PC-9 (cell line): ENCODE data around the gene WDR27. TPM values are rescaled to one million over a fixed set of nuclear protein-coding genes. Genes with fewer than 3 reads are reported as not detected.

Source experiments
- BruUV-seq: library from RNA; stranded (reverse); fragments of 400-500 nt; replicated peaks from 2 replicates; lab custom pipeline; 2021; lab: Mats Ljungman, UMichigan
- CTCF ChIA-PET: fragments of 300-600 bp; sonication (Branson Sonifier 250); formaldehyde crosslinking; loops from one replicate; lab custom pipeline; 2022; ENCODE audit warnings: antibody characterized with exemption; lab: Charles Lee
- POLR2A ChIA-PET: fragments of 300-600 bp; sonication (Branson Sonifier 250); formaldehyde crosslinking; loops from one replicate; lab custom pipeline; 2022; ENCODE audit warnings: antibody characterized with exemption; ENCODE audit not compliant: unreplicated experiment; lab: Charles Lee
- DNase-seq, 2 experiments: peaks; one replicate each; pipeline versions ENCODE4 v3.0.0 to v3.0.0-alpha.2; 2015 to 2022; ENCODE audit warnings: mixed read lengths in 1 of 2
- H2AFZ ChIP-seq: fragments of 200-600 bp; sonication (generic); 2 replicates; pipeline ENCODE4 v1.8.1; 2017; ENCODE audit warnings: antibody characterized with exemption
- H3F3A ChIP-seq: fragments of 200-600 bp; sonication (generic); 2 replicates; pipeline ENCODE4 v1.8.1; 2017; ENCODE audit warnings: antibody characterized with exemption, mild to moderate bottlenecking, low read depth; ENCODE audit not compliant: insufficient read depth
- H3K27ac ChIP-seq: fragments of 200-600 bp; sonication (generic); 2 replicates; pipeline ENCODE4 v1.6.1; 2016; ENCODE audit warnings: mixed run types
- H3K27me3 ChIP-seq: fragments of 200-600 bp; sonication (generic); 2 replicates; pipeline ENCODE4 v1.6.1; 2016; ENCODE audit warnings: low read depth, mixed run types; ENCODE audit not compliant: insufficient read depth
- H3K36me3 ChIP-seq: fragments of 200-600 bp; sonication (generic); 2 replicates; pipeline ENCODE4 v1.6.1; 2016; ENCODE audit warnings: low read depth, mixed run types
- H3K4me1 ChIP-seq: fragments of 200-600 bp; sonication (generic); replicated peaks from 2 replicates; pipeline ENCODE4 v1.6.1; 2016; ENCODE audit warnings: mixed run types; ENCODE audit not compliant: insufficient read depth
- H3K4me2 ChIP-seq: fragments of 200-600 bp; sonication (generic); 2 replicates; pipeline ENCODE4 v1.6.1; 2017; ENCODE audit warnings: mixed run types
- H3K4me3 ChIP-seq: fragments of 200-600 bp; sonication (generic); 2 replicates; pipeline ENCODE4 v1.6.1; 2016; ENCODE audit warnings: mixed run types
- H3K79me2 ChIP-seq: fragments of 200-600 bp; sonication (generic); 2 replicates; pipeline ENCODE4 v1.6.1; 2017; ENCODE audit warnings: low read depth, mixed run types
- H3K9me2 ChIP-seq: fragments of 200-600 bp; sonication (generic); 2 replicates; pipeline ENCODE4 v1.8.1; 2017; ENCODE audit warnings: mild to moderate bottlenecking; ENCODE audit not compliant: insufficient read depth
- H3K9me3 ChIP-seq: fragments of 200-600 bp; sonication (generic); 2 replicates; pipeline ENCODE4 v1.8.1; 2016; ENCODE audit warnings: low read depth; ENCODE audit not compliant: insufficient read depth
- H4K20me1 ChIP-seq: fragments of 200-600 bp; sonication (generic); 2 replicates; pipeline ENCODE4 v1.8.1; 2017; ENCODE audit not compliant: insufficient read depth
- EZH2 ChIP-seq: fragments of 200-600 bp; sonication (generic); IDR thresholded peaks from 2 replicates; pipeline ENCODE4 v1.8.0; 2017; ENCODE audit warnings: antibody characterized with exemption, low read depth
- intact Hi-C: fragments of 100-400 bp; cut with micrococcal nuclease; formaldehyde crosslinking; loops from one replicate; pipeline ENCODE4 v1.10.0; 2022; ENCODE audit not compliant: unreplicated experiment
- total RNA-seq: library from RNA; stranded (reverse); gene quantifications from 2 replicates; pipeline ENCODE4 v1.2.3, GENCODE V29; 2021
- TF ChIP-seq, protein P1 (sequence below): fragments of 200-600 bp; sonication (generic); conservative IDR thresholded peaks from 2 replicates; pipeline ENCODE4 v1.6.1; 2017; ENCODE audit warnings: mixed run types, antibody characterized with exemption, mild to moderate bottlenecking, moderate library complexity

WDR27 gene
- total RNA-seq, 1 experiment from 2014 or later, result 54.2 TPM

DNA sequence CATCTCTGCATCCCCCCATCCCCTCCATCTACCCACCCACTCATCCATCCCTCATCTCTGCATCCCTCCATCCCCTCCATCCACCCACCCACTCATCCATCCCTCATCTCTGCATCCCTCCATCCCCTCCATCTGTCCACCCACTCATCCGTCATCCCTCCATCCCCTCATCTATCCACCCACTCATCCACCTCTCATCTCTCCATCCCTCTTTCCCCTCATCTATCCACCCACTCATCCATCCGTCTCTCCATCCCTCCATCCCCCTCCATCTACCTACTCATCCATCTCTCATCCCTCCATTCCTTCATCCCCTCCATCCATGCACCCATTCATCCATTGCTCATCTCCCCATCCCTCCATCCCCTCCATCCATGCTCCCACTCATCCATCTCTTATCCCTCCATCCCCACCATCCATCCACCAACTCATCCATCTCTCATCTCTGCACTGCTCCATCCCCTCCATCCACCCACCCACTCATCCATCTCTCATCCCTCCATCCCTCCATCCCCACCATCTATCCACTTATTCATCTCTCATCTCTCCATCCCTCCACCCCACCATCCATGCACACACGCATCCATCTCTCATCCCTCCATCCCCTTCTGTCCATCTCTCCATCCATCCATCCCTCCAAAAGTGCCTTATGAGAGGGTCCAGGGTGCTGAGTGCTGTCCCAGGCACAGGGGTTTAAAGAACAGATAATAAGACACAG lies 51.4 kb downstream of the WDR27 start:
- intact Hi-C loops, result no loop called here
- Histone ChIP-seq H3K9me2 (no peaks in the 10 kb centered on the region), H3K4me3 (no peak overlapping the region), H3K4me1 (no peaks in the 10 kb centered on the region), H3K79me2 (no peaks in the 10 kb centered on the region), H3K4me2 (no peak overlapping the region), H3K36me3 (no peaks in the 10 kb centered on the region; the same call in 1 of the 2 replicates), H4K20me1 (no peaks in the 10 kb centered on the region), H3K27me3 (no peaks in the 10 kb centered on the region), H3K27ac (no peak overlapping the region), H3K9me3 (no peaks in the 10 kb centered on the region), H2AFZ (no peak overlapping the region), H3F3A (no peaks in the 10 kb centered on the region)
- CTCF ChIA-PET, result no interaction called here
- no peak for DNase-seq
- POLR2A ChIA-PET, result no interaction called here
- no peak for TF ChIP-seq EZH2
- TF ChIP-seq, protein P1, sequence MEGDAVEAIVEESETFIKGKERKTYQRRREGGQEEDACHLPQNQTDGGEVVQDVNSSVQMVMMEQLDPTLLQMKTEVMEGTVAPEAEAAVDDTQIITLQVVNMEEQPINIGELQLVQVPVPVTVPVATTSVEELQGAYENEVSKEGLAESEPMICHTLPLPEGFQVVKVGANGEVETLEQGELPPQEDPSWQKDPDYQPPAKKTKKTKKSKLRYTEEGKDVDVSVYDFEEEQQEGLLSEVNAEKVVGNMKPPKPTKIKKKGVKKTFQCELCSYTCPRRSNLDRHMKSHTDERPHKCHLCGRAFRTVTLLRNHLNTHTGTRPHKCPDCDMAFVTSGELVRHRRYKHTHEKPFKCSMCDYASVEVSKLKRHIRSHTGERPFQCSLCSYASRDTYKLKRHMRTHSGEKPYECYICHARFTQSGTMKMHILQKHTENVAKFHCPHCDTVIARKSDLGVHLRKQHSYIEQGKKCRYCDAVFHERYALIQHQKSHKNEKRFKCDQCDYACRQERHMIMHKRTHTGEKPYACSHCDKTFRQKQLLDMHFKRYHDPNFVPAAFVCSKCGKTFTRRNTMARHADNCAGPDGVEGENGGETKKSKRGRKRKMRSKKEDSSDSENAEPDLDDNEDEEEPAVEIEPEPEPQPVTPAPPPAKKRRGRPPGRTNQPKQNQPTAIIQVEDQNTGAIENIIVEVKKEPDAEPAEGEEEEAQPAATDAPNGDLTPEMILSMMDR, result no peak
- no TSS peak for BruUV-seq

DNA sequence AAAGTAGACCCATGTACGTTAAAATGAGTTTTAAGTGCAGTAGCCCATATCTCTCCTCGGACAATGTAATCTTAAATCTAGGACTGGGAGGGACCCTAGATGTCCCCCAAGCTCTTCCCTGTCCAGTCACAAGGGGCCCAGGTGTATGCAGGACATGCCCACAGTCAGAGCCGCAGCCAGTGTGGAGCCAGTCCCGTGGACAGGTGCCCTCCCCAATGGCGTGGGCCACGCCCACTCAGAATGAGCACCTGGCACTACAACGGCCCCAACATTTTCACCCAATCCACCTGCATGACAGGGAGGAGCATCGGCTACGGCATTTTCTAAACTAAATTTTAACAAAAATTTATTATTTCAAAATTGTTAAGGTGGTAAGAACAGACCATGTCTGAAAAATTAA lies 53.2 kb downstream of the WDR27 start:
- POLR2A ChIA-PET, result no interaction called here
- TF ChIP-seq, protein P1, result no peak
- TF ChIP-seq EZH2, result no peak
- intact Hi-C loops, result no loop called here
- Histone ChIP-seq H3K4me3 (no peak overlapping the region), H3K79me2 (no peaks in the 10 kb centered on the region), H3F3A (no peaks in the 10 kb centered on the region), H3K9me3 (no peaks in the 10 kb centered on the region), H3K9me2 (no peaks in the 10 kb centered on the region), H4K20me1 (no peaks in the 10 kb centered on the region), H3K4me1 (no peaks in the 10 kb centered on the region), H3K4me2 (no peak overlapping the region), H3K36me3 (no peaks in the 10 kb centered on the region; the same call in 1 of the 2 replicates), H2AFZ (no peak overlapping the region), H3K27me3 (no peaks in the 10 kb centered on the region), H3K27ac (no peak overlapping the region)
- CTCF ChIA-PET, result no interaction called here
- no TSS peak for BruUV-seq
- DNase-seq, result no peak

- H3K79me2 ChIP-seq, result no peaks in the 10 kb centered on the region
- H3K9me2 ChIP-seq, result no peaks in the 10 kb centered on the region
- no peaks in the 10 kb centered on the region for H3F3A ChIP-seq
- ChIA-PET CTCF (no interaction called here), POLR2A (no interaction called here)
- no TSS peak for BruUV-seq
- no peak for DNase-seq
- intact Hi-C loops, result no loop called here
- no peak overlapping the region for H3K4me3 ChIP-seq
- H3K36me3 ChIP-seq, result no peaks in the 10 kb centered on the region; the same call in 1 of the 2 replicates
- H3K9me3 ChIP-seq, result no peaks in the 10 kb centered on the region
- no peaks in the 10 kb centered on the region for H3K27me3 ChIP-seq
- H3K4me2 ChIP-seq, result no peak overlapping the region
- no peaks in the 10 kb centered on the region for H4K20me1 ChIP-seq
- TF ChIP-seq, protein P1, result no peak
- TF ChIP-seq EZH2, result no peak
- no peak overlapping the region for H3K27ac ChIP-seq
- H3K4me1 ChIP-seq, result no peaks in the 10 kb centered on the region
- no peak overlapping the region for H2AFZ ChIP-seq
Observed at GRCh38 chr6:169648092-169648491, 53.7 kb downstream of the WDR27 start.
